ENCODE data around the gene LAMA2.

Gene LAMA2

DNA sequence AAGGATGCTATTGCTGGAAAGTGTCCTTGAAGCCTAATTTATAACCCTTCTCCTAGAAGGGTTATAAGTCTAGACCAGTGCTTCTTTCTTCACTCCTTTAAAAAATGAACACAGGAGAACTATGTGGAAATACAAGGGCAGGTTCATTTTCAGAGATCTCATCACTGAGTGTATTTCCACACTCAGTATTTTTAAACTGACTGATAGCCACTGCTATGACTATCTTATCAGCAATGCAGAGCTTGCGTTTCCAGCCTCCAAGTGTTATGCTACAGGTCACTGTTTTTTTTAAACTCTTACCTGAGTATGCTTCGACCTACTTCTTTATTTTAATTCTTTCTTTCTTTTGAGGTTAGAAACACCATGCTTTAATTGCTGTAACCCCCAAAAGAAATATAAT lies 508.0 kb downstream of the LAMA2 start:
- Histone ChIP-seq H3K9me3 (ENCODE audit: low read length) (no peaks in the 10 kb centered on the region), H3K9me2 (ENCODE audit: low read depth, low read length) (no peaks in the 10 kb centered on the region), H3K4me1 (ENCODE audit: insufficient read depth, low read length, severe bottlenecking) (peaks cover 8% of the 10 kb centered on the region), H3K27me3 (ENCODE audit: insufficient read depth, low read length) (no peaks in the 10 kb centered on the region), H3K4me3 (ENCODE audit: low read depth, low read length, poor library complexity, severe bottlenecking) (no peak overlapping the region), H3K9ac (ENCODE audit: low read length) (no peak overlapping the region), H3K4me2 (ENCODE audit: low read length) (no peak overlapping the region), H3K79me2 (ENCODE audit: insufficient read depth, low read length) (no peaks in the 10 kb centered on the region), H3K27ac (ENCODE audit: low read depth, low read length, poor library complexity, severe bottlenecking) (no peak overlapping the region), H3K36me3 (ENCODE audit: insufficient read depth, low read length) (no peaks in the 10 kb centered on the region), H4K20me1 (ENCODE audit: insufficient read depth, low read length) (no peaks in the 10 kb centered on the region), H3F3A (ENCODE audit: insufficient read depth, low read length) (no peaks in the 10 kb centered on the region), H2AFZ (ENCODE audit: low read length) (no peak overlapping the region)
- TF ChIP-seq EZH2 (IDR thresholded peaks at IDR 0.05; ENCODE audit: borderline replicate concordance, low read length) (no peak), CTCF (IDR thresholded peaks at IDR 0.05; ENCODE audit: low read length) (no peak)

DNA sequence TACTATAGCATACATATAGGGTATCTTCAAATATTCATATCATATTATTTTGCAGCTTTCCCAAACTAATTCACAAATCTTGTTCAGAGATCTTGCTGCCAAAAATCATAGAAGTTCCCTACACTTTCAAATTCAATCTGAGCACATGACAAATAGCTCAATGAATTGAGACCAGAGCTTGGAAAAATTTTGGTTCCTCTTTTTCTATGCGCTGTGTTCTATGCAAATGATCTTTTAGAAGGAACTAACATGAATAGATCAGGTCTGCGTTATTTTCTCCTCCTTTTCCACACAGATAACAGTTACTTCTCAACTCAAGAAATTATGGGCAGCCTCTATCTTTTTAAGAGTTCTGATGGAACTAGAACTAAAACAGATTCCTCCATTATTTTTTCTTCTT lies 510.7 kb downstream of the LAMA2 start:
- H2AFZ ChIP-seq (ENCODE audit: low read length) = no peak overlapping the region
- no peak overlapping the region for H3K4me3 ChIP-seq (ENCODE audit: low read depth, low read length, poor library complexity, severe bottlenecking)
- no peaks in the 10 kb centered on the region for H3F3A ChIP-seq (ENCODE audit: insufficient read depth, low read length)
- no peak overlapping the region for H3K9ac ChIP-seq (ENCODE audit: low read length)
- H3K9me2 ChIP-seq (ENCODE audit: low read depth, low read length) = no peaks in the 10 kb centered on the region
- TF ChIP-seq EZH2 (IDR thresholded peaks at IDR 0.05; ENCODE audit: borderline replicate concordance, low read length) = no peak
- TF ChIP-seq CTCF (IDR thresholded peaks at IDR 0.05; ENCODE audit: low read length) = no peak
- H4K20me1 ChIP-seq (ENCODE audit: insufficient read depth, low read length) = no peaks in the 10 kb centered on the region
- H3K4me2 ChIP-seq (ENCODE audit: low read length) = no peak overlapping the region
- no peak overlapping the region for H3K27ac ChIP-seq (ENCODE audit: low read depth, low read length, poor library complexity, severe bottlenecking)
- no peaks in the 10 kb centered on the region for H3K27me3 ChIP-seq (ENCODE audit: insufficient read depth, low read length)
- peaks cover 8% of the 10 kb centered on the region for H3K4me1 ChIP-seq (ENCODE audit: insufficient read depth, low read length, severe bottlenecking)
- H3K36me3 ChIP-seq (ENCODE audit: insufficient read depth, low read length) = no peaks in the 10 kb centered on the region
- no peaks in the 10 kb centered on the region for H3K79me2 ChIP-seq (ENCODE audit: insufficient read depth, low read length)
- no peaks in the 10 kb centered on the region for H3K9me3 ChIP-seq (ENCODE audit: low read length)

DNA sequence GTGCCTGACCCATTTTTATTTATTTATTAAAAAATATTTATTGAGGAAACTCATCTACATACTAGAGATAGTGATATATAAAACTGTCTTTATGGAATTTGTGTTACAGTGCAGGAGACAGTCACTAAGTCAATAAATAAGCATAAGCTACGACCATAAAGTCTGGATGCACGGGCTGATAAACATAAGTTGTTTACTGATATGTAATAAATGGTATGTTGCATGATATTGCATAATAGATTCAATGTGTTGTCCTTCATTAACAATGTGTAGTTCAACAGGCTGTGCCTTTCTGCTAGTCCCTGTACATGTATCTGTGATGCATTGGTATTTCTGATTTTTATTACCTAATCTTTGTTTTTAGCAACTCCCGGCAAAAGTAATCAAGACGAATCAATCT lies 515.8 kb downstream of the LAMA2 start:
- Histone ChIP-seq H3K4me1 (ENCODE audit: insufficient read depth, low read length, severe bottlenecking) (peaks cover 4% of the 10 kb centered on the region), H3F3A (ENCODE audit: insufficient read depth, low read length) (no peaks in the 10 kb centered on the region), H3K9me3 (ENCODE audit: low read length) (no peaks in the 10 kb centered on the region), H3K4me2 (ENCODE audit: low read length) (no peak overlapping the region), H3K4me3 (ENCODE audit: low read depth, low read length, poor library complexity, severe bottlenecking) (no peak overlapping the region), H3K9ac (ENCODE audit: low read length) (no peak overlapping the region), H2AFZ (ENCODE audit: low read length) (no peak overlapping the region), H3K27ac (ENCODE audit: low read depth, low read length, poor library complexity, severe bottlenecking) (no peak overlapping the region), H3K36me3 (ENCODE audit: insufficient read depth, low read length) (no peaks in the 10 kb centered on the region), H3K27me3 (ENCODE audit: insufficient read depth, low read length) (no peaks in the 10 kb centered on the region), H3K79me2 (ENCODE audit: insufficient read depth, low read length) (no peaks in the 10 kb centered on the region), H3K9me2 (ENCODE audit: low read depth, low read length) (no peaks in the 10 kb centered on the region), H4K20me1 (ENCODE audit: insufficient read depth, low read length) (no peaks in the 10 kb centered on the region)
- TF ChIP-seq EZH2 (IDR thresholded peaks at IDR 0.05; ENCODE audit: borderline replicate concordance, low read length) = no peak
- no peak for TF ChIP-seq CTCF (IDR thresholded peaks at IDR 0.05; ENCODE audit: low read length)
